Osteoblast (primary cell): ENCODE measurements around the gene MAN1C1. TPM values are rescaled to one million over a fixed set of nuclear protein-coding genes. Genes with fewer than 3 reads are reported as not detected.

Experiments used
- DNase-seq: peaks from one replicate; pipeline ENCODE4 v3.0.0; 2011; ENCODE audit warnings: low spot score, mixed read lengths; ENCODE audit not compliant: insufficient read length; ENCODE audit errors: missing footprints
- H2AFZ ChIP-seq: 2 replicates; pipeline ENCODE4 v1.6.0; 2011; ENCODE audit warnings: mild to moderate bottlenecking, low read length
- H3K27ac ChIP-seq: 2 replicates; pipeline ENCODE4 v1.5.1; 2011; ENCODE audit warnings: mild to moderate bottlenecking, low read depth, low read length, moderate library complexity
- H3K27me3 ChIP-seq: 2 replicates; pipeline ENCODE4 v1.6.0; 2012; ENCODE audit warnings: mild to moderate bottlenecking, control low read depth, inconsistent platforms, low read length, moderate library complexity; ENCODE audit not compliant: insufficient read depth
- H3K36me3 ChIP-seq: 2 replicates; pipeline ENCODE4 v1.5.1; 2011; ENCODE audit warnings: mild to moderate bottlenecking, low read length, control low read depth, moderate library complexity; ENCODE audit not compliant: insufficient read depth
- H3K4me1 ChIP-seq: 2 replicates; pipeline ENCODE4 v1.5.1; 2011; ENCODE audit warnings: mild to moderate bottlenecking, low read length, control low read depth, moderate library complexity; ENCODE audit not compliant: insufficient read depth
- H3K4me2 ChIP-seq: 2 replicates; pipeline ENCODE4 v1.6.0; 2011; ENCODE audit warnings: mild to moderate bottlenecking, low read length; ENCODE audit not compliant: insufficient read depth
- H3K4me3 ChIP-seq: fragments of 200-600 bp; sonication (generic); 3 replicates; pipeline ENCODE4 v1.5.1; 2012; ENCODE audit warnings: mild to moderate bottlenecking, low read length, inconsistent platforms; ENCODE audit not compliant: insufficient read depth
- H3K79me2 ChIP-seq: 2 replicates; pipeline ENCODE4 v1.6.0; 2012; ENCODE audit warnings: mild to moderate bottlenecking, low read length, control low read depth, inconsistent platforms; ENCODE audit not compliant: insufficient read depth
- H3K9me3 ChIP-seq: 2 replicates; pipeline ENCODE4 v1.5.1; 2011; ENCODE audit warnings: low read depth, low read length, control low read depth
- H4K20me1 ChIP-seq: 2 replicates; pipeline ENCODE4 v1.6.0; 2012; ENCODE audit warnings: mild to moderate bottlenecking, low read length, control low read depth; ENCODE audit not compliant: insufficient read depth
- total RNA-seq: library from RNA; depleted of rRNA; stranded (reverse); fragments of >200 nt; gene quantifications from 2 replicates; pipeline ENCODE4 v1.2.3, GENCODE V29; 2012
- TF ChIP-seq, protein P1 (sequence below): IDR thresholded peaks from 2 replicates; pipeline ENCODE4 v1.5.1; 2011; ENCODE audit warnings: mild to moderate bottlenecking, low read depth, low read length, moderate library complexity; ENCODE audit errors: extremely low read depth

The MAN1C1 gene
- total RNA-seq, 1 donor: 16.3 TPM

DNA sequence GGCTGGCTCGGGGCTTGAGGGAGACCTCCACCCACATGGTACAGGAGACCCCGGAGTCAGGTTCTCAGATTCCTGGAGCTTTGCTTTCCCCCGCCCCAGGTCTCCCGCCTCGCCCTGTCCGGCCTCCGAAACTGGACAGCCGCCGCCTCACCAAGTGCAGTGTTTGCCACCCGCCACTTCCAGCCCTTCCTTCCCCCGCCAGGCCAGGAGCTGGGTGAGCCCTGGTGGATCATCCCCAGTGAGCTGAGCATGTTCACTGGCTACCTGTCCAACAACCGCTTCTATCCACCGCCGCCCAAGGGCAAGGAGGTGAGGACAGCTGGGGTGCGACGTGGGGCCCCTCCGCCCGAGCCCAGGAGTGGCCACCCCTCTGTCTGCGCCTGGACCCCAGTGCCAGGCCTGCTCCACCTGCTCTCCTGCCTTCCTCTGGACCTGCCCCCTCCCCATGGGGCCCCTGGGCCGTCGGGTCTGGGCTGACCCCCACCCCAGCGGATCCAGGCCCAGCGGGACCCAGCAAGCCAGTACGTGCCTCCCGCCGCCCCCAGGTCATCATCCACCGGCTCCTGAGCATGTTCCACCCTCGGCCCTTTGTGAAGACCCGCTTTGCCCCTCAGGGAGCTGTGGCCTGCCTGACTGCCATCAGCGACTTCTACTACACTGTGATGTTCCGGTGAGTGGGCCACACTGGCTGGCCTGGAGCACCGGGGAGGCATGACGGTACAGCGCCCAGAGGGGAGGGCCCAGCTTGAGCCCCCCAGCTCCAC, 192.1 kb downstream of the MAN1C1 start:
- Histone ChIP-seq H3K4me3 (no peak overlapping the region), H3K4me2 (no peak overlapping the region), H3K4me1 (peaks cover 28% of the 10 kb centered on the region), H3K9me3 (no peaks in the 10 kb centered on the region), H2AFZ (no peak overlapping the region), H3K27ac (no peak overlapping the region), H3K36me3 (peaks cover 61% of the 10 kb centered on the region), H3K27me3 (no peaks in the 10 kb centered on the region), H4K20me1 (peaks cover 25% of the 10 kb centered on the region), H3K79me2 (peaks cover 6% of the 10 kb centered on the region)
- peak; percentile 34 for DNase-seq
- TF ChIP-seq, protein P1, sequence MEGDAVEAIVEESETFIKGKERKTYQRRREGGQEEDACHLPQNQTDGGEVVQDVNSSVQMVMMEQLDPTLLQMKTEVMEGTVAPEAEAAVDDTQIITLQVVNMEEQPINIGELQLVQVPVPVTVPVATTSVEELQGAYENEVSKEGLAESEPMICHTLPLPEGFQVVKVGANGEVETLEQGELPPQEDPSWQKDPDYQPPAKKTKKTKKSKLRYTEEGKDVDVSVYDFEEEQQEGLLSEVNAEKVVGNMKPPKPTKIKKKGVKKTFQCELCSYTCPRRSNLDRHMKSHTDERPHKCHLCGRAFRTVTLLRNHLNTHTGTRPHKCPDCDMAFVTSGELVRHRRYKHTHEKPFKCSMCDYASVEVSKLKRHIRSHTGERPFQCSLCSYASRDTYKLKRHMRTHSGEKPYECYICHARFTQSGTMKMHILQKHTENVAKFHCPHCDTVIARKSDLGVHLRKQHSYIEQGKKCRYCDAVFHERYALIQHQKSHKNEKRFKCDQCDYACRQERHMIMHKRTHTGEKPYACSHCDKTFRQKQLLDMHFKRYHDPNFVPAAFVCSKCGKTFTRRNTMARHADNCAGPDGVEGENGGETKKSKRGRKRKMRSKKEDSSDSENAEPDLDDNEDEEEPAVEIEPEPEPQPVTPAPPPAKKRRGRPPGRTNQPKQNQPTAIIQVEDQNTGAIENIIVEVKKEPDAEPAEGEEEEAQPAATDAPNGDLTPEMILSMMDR: no peak

DNA sequence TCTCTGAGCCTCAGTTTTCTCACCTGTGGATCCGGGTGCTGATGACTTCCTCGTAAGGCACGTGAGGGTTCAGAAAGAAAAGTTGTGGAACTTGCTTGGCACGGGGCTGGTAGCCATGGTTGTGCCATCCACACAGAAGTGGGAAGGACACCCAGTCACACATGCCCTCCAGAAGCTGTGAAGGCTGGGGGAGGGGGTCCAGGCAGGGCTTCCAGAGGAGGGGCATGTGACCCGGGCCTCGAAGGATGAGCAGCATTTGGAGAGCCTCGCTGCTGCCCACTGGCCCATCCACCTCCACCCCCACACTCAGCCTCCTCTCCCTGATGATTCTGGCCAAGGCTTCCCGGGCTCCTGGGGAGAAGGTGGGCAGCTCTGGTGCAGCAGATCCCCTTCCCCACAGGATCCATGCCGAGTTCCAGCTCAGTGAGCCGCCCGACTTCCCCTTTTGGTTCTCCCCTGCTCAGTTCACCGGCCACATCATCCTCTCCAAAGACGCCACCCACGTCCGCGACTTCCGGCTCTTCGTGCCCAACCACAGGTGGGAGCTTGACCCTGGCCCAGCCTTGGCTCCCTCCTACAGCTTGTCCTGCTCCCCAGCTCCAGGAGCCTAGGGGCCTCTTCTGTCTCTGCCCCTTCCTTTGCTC, 192.8 kb downstream of the MAN1C1 start:
- no peaks in the 10 kb centered on the region for H3K27me3 ChIP-seq
- H3K4me2 ChIP-seq: no peak overlapping the region
- no peak overlapping the region for H3K27ac ChIP-seq
- H2AFZ ChIP-seq: no peak overlapping the region
- H3K36me3 ChIP-seq: peaks cover 69% of the 10 kb centered on the region
- H4K20me1 ChIP-seq: peaks cover 22% of the 10 kb centered on the region
- H3K79me2 ChIP-seq: peaks cover 6% of the 10 kb centered on the region
- H3K9me3 ChIP-seq: no peaks in the 10 kb centered on the region
- DNase-seq: peak; percentile 53
- H3K4me1 ChIP-seq: peaks cover 22% of the 10 kb centered on the region
- H3K4me3 ChIP-seq: no peak overlapping the region
- TF ChIP-seq, protein P1: no peak

DNA sequence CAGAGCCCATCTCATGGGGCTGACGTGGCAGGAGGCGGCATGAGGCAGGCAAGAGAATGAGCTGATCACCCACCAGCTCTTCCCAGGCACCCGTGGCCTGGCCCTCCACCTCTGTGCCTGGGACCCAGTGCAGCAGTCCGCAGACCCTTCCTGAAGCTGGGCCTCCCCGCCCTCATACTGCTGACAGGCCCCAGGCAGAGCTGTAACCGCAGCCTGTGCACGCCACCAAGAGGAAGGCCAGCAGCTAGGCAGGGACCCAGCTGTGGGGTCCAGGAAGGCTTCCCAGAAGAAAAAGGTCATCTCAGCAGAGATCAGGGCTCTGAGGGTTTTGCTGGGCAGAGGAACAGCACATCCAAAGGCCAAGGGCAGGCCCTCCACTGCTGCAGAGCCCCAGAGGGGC, 193.3 kb downstream of the MAN1C1 start:
- peaks cover 2% of the 10 kb centered on the region for H3K79me2 ChIP-seq
- H3K4me3 ChIP-seq: no peak overlapping the region
- no peaks in the 10 kb centered on the region for H3K9me3 ChIP-seq
- no peak overlapping the region for H3K27ac ChIP-seq
- peak; percentile 58 for DNase-seq
- H4K20me1 ChIP-seq: peaks cover 22% of the 10 kb centered on the region
- no peak overlapping the region for H2AFZ ChIP-seq
- TF ChIP-seq, protein P1: no peak
- H3K4me2 ChIP-seq: no peak overlapping the region
- peaks cover 17% of the 10 kb centered on the region for H3K4me1 ChIP-seq
- peaks cover 65% of the 10 kb centered on the region for H3K36me3 ChIP-seq
- no peaks in the 10 kb centered on the region for H3K27me3 ChIP-seq
